ENCODE data around the gene OR2T3. TPM values are rescaled to one million over a fixed set of nuclear protein-coding genes. Genes with fewer than 3 reads are reported as not detected.
A peak's percentile ranks its signal among the peaks of the same experiment; 100 is the strongest.
"Not testable (repeated sequence)": the region's sequence is repeated elsewhere in the genome, so short reads cannot be mapped to it uniquely, and the experiment has no call there.

Gene OR2T3
- total RNA-seq, 2 donors from 2014 or later, result not detected

DNA sequence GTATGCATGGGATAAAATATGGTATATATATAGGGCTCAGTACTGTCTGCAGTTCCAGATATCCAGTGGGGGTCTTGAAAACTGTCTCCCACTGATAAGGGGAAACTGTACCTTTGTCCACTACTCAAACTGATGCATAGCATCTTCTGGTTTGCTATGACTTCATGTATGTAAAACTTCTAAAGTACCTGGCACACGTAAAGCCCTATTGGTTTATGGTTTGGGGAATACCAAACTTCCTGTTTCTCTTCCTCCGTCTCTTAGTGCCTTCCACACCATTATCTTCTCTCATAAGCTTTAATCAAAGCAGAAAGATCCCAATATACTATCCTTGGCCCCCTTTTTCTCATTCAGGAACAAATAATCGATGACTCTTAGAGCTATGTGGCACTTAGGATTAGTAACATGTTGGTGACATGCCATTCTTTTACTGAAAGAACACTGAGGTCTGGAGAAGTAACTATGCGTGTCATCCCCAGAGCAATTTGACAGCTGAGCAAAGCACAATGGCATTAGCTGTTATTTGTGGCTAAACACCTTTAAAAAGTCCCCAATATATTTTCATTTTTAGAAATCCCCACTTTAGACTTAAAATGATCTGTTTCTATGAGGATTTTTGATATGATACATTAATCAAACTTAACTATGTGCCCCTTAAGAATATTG lies 24.6 kb upstream of the OR2T3 start:
- peak; percentile 31 to 48 for ATAC-seq (replicated peaks in 1 of 2)
- H3K4me3 Mint-ChIP-seq; H3K4me1 Mint-ChIP-seq (ENCODE audit: low read depth); H3K9me3 Mint-ChIP-seq; H3K36me3 Mint-ChIP-seq (ENCODE audit: insufficient read depth in 2 of 2); DNase-seq; H3K27ac Mint-ChIP-seq; H3K27me3 Mint-ChIP-seq (ENCODE audit: low read depth): not testable (repeated sequence)

- ATAC-seq (replicated peaks in 1 of 2); H3K27me3 Mint-ChIP-seq (ENCODE audit: low read depth): not testable (repeated sequence)
These were observed 23.2 kb upstream of the OR2T3 start for GRCh38 chr1:248449821-248450465.

DNA sequence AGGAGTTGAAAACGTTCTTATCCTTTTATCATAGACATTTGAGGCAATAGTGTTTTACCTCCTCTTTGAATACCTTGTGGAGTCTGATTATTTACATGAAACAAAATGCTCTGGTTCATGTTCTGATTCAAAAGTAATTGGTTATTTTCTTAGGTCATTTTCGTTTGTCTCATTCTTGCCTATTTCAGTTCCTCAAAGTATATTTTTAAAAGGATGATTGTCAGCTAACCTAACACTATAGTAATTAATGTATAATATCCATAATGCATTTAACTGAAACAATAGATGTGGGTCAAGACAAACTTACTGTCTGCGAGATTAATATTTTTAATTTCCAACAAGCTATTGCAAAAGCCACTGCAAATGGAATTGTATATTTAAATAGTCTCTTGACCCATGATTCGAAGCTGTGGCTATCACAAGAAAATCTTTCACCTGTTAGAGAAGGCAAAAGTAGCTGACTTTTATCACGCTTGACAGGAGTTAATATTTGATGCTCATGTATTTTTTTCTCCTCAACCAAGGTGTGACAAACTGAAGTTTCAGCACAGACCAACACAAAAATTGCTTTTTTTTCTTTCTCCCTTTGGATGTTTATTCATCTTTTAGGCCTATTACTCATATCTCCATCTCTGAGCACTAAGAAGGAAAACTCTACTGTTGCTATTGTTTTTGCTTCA lies 22.5 kb upstream of the OR2T3 start:
- not testable (repeated sequence) for H3K27me3 Mint-ChIP-seq (ENCODE audit: low read depth); H3K9me3 Mint-ChIP-seq; H3K36me3 Mint-ChIP-seq (ENCODE audit: insufficient read depth in 2 of 2); H3K4me1 Mint-ChIP-seq (ENCODE audit: low read depth); H3K4me3 Mint-ChIP-seq; ATAC-seq (replicated peaks in 1 of 2); DNase-seq; H3K27ac Mint-ChIP-seq

More at GRCh38 chr1:248449821-248450465, 23.2 kb upstream of the OR2T3 start:
- not testable (repeated sequence) for H3K4me3 Mint-ChIP-seq; H3K27ac Mint-ChIP-seq; DNase-seq; H3K9me3 Mint-ChIP-seq; H3K4me1 Mint-ChIP-seq (ENCODE audit: low read depth); H3K36me3 Mint-ChIP-seq (ENCODE audit: insufficient read depth in 2 of 2)

- not testable (repeated sequence) for ATAC-seq (replicated peaks in 1 of 2); H3K4me3 Mint-ChIP-seq; DNase-seq; H3K36me3 Mint-ChIP-seq (ENCODE audit: insufficient read depth in 2 of 2); H3K9me3 Mint-ChIP-seq; H3K27me3 Mint-ChIP-seq (ENCODE audit: low read depth); H3K27ac Mint-ChIP-seq; H3K4me1 Mint-ChIP-seq (ENCODE audit: low read depth)
These were observed 19.5 kb upstream of the OR2T3 start for GRCh38 chr1:248453619-248454018.

DNA sequence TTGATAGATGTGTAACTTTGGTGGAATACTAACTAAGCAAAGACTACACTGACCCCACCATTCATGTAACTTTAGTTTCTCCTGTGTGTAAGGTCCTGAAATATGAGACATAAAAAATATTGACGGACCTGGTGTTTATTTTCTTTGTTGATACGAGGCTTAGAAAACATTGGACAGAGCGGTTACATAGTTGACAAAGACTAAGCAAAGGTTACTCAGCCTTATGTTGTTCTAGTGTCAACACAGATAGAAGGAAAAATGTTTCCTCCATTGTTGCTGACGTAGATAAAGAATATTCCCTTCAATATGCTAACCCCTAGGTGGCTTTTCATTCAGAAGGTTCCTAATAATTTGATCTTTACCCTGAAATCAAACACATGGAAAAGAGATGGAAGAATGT lies 18.1 kb upstream of the OR2T3 start:
- ATAC-seq (replicated peaks in 1 of 2); DNase-seq; H3K9me3 Mint-ChIP-seq; H3K4me3 Mint-ChIP-seq; H3K36me3 Mint-ChIP-seq (ENCODE audit: insufficient read depth in 2 of 2); H3K4me1 Mint-ChIP-seq (ENCODE audit: low read depth); H3K27ac Mint-ChIP-seq; H3K27me3 Mint-ChIP-seq (ENCODE audit: low read depth): not testable (repeated sequence)

GRCh38 chr1:248456635-248457034 lies 16.5 kb upstream of the OR2T3 start:
- H3K27ac Mint-ChIP-seq; DNase-seq; H3K4me1 Mint-ChIP-seq (ENCODE audit: low read depth); ATAC-seq (replicated peaks in 1 of 2); H3K4me3 Mint-ChIP-seq; H3K27me3 Mint-ChIP-seq (ENCODE audit: low read depth); H3K9me3 Mint-ChIP-seq; H3K36me3 Mint-ChIP-seq (ENCODE audit: insufficient read depth in 2 of 2): not testable (repeated sequence)

DNA sequence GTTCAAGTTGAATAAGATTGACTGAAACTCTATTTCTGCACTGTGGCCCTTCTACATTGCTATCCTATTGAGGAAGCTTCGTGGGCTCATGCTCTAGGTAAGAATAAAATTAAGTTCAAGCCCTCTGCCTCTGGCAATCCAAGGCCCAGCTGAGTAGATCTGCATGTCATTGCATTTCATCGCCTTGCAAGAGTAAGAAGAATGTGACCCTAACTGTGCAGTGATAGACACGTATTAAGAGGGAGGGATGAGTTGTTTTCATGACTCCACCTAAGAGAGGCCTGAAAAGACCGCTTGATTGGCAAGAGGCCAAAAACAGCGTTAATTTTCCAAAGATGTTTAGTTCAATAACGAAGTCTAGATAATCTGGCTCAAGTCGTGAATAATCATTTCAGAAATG lies 14.0 kb upstream of the OR2T3 start:
- H3K4me3 Mint-ChIP-seq; H3K36me3 Mint-ChIP-seq (ENCODE audit: insufficient read depth in 2 of 2); ATAC-seq (replicated peaks in 1 of 2); H3K4me1 Mint-ChIP-seq (ENCODE audit: low read depth); H3K9me3 Mint-ChIP-seq; DNase-seq; H3K27me3 Mint-ChIP-seq (ENCODE audit: low read depth); H3K27ac Mint-ChIP-seq: not testable (repeated sequence)

DNA sequence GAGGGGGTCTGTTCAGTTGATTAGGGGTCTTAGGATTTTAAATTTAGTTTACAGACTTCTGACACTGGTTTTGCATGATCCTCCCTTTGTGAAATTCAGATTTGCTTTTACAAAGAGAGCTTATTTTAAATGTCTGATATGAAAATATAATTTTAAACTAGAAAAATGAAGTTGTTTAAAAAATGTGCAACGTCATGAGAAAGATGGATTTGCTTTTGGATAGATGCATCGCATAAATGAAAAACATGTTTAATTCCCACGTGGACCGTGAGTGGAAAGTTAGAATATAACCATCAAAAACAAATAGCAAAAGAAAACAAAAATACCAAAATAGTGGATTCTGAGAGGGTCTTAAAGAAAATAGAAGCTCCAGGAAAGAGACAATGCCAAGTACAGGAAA lies 2.0 kb upstream of the OR2T3 start:
- ATAC-seq (replicated peaks in 1 of 2), result no peak
- Mint-ChIP-seq H3K27me3 (ENCODE audit: low read depth) (no peaks in the 10 kb centered on the region), H3K27ac (no peak overlapping the region)

DNA sequence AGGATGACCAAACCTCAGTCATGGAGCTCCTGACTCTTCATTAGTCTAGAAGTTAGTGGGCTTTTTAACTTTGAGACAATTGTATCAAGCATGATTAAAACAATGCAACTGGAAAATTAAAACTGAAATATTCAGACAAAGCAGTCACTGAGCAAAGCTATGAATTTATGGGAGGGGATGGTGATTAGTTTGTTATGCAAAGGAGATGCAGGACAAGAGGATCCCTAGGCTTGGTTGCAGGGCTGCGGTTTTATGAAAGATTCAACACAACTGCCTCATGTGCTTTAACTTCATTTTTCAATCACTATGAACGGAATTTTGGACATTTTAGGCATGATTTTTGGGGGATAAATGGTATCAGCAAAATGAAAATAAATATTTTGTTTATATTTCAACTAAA lies 1.0 kb upstream of the OR2T3 start:
- not testable (repeated sequence) for H3K27me3 Mint-ChIP-seq (ENCODE audit: low read depth); H3K4me3 Mint-ChIP-seq; DNase-seq; ATAC-seq (replicated peaks in 1 of 2); H3K9me3 Mint-ChIP-seq; H3K4me1 Mint-ChIP-seq (ENCODE audit: low read depth); H3K27ac Mint-ChIP-seq; H3K36me3 Mint-ChIP-seq (ENCODE audit: insufficient read depth in 2 of 2)

More for the DNA sequence above, 2.0 kb upstream of the OR2T3 start:
- no peak overlapping the region for H3K4me3 Mint-ChIP-seq
- H3K36me3 Mint-ChIP-seq (ENCODE audit: insufficient read depth in 2 of 2), result peaks cover 0 to 3% of the 10 kb centered on the region in 2 donors
- H3K9me3 Mint-ChIP-seq, result peaks cover 1 to 3% of the 10 kb centered on the region in 2 donors
- H3K4me1 Mint-ChIP-seq (ENCODE audit: low read depth), result no peaks in the 10 kb centered on the region
- DNase-seq, result no peak

GRCh38 chr1:248475660-248476059 lies 2.5 kb downstream of the OR2T3 start:
- DNase-seq; H3K27ac Mint-ChIP-seq; H3K27me3 Mint-ChIP-seq (ENCODE audit: low read depth); H3K9me3 Mint-ChIP-seq; H3K36me3 Mint-ChIP-seq (ENCODE audit: insufficient read depth in 2 of 2); H3K4me3 Mint-ChIP-seq; ATAC-seq (replicated peaks in 1 of 2); H3K4me1 Mint-ChIP-seq (ENCODE audit: low read depth): not testable (repeated sequence)

DNA sequence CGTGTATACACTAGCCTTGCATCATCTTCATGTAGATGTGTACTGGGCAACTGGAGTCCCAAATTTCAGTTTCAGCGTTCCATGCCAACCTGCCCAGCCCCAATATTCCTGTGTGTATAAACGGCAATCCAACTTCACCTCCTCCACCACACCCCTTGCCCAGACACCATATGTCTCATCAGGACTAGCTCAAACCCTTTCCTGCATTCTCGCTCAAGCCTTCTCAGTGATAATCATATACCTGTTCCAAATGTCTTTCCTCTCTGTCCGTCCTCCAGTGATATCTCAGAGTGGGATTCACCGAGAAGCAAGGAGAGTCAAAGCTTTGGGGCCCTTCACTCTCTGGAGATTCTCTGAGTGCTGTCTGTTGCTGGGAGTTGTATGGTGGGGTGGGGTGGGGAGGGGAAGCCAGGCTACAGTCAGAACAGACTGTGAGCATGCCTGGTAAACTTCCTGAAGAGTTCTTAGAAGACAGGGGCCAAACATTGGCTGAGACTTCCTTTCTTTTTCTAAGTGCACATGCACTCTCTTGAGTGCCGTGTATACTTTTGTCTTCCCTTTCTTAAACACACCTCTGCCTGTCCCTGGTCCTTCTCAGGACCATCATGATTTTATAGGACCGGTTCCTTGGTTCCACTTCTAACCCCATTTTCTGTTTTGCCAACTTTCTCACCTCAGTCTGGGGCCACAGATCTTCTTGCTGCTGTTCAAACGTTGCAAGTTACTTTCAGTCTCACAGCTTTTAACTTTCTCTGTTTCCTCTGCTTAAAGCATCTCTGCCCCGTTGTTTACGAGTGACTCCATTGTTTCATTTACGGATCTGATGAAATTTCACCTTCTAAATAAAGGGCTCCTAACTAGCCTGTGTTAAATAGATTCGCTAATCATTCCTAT lies 8.8 kb downstream of the OR2T3 start:
- ATAC-seq (replicated peaks in 1 of 2) (peak; percentile 86 to 91), DNase-seq (peak; percentile 20 to 28)
- peak overlapping the region; percentile 75 to 79 for H3K4me3 Mint-ChIP-seq
- H3K4me1 Mint-ChIP-seq (ENCODE audit: low read depth); H3K36me3 Mint-ChIP-seq (ENCODE audit: insufficient read depth in 2 of 2); H3K9me3 Mint-ChIP-seq; H3K27me3 Mint-ChIP-seq (ENCODE audit: low read depth): not testable (repeated sequence)
- peak overlapping the region; percentile 79 for H3K27ac Mint-ChIP-seq

DNA sequence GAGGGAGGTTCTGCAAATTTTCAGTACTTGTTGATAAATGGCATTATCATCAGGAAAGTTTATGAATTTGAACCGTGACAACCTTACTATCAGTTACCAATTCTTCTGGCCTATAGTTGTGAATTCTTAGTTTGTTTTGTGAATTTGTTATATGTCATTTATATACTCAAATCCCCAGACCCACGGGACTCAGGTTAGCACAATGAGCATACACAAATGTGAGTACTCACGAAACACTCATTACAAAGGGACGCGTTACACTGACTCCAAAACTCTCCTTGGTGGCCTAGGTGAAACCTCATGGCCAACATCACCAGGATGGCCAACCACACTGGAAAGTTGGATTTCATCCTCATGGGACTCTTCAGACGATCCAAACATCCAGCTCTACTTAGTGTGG lies 15.1 kb downstream of the OR2T3 start, which contains the start of gene OR2T5:
OR2T5 (plus strand) TSS at position 301 of the 400 bp plus-strand sequence; CDS start at position 301, 0 bp downstream.
- not testable (repeated sequence) for H3K36me3 Mint-ChIP-seq (ENCODE audit: insufficient read depth in 2 of 2); H3K27me3 Mint-ChIP-seq (ENCODE audit: low read depth); H3K4me3 Mint-ChIP-seq; H3K9me3 Mint-ChIP-seq; H3K4me1 Mint-ChIP-seq (ENCODE audit: low read depth); ATAC-seq (replicated peaks in 1 of 2); H3K27ac Mint-ChIP-seq; DNase-seq

DNA sequence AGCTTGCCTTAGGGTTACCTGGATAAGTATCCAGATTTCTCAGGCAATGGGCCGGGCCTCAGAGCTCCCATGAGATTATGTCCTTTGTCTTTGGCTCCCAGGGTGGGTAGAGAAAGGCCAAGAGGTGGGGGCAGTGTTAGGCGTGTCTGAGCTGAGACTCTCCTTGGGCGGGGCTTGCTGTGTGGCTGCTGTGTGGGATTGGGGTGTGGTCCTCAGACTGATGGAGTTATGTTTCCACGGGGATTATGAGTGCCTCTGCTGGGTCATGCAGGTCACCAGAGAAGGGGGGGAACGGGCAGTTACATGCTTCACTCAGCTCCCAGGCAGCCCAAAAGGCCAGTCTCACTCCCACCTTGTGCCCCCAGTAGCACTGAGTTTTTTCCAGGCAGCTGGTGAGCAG lies 23.5 kb downstream of the OR2T3 start:
- H3K4me1 Mint-ChIP-seq (ENCODE audit: low read depth); H3K36me3 Mint-ChIP-seq (ENCODE audit: insufficient read depth in 2 of 2); H3K27me3 Mint-ChIP-seq (ENCODE audit: low read depth); DNase-seq; H3K9me3 Mint-ChIP-seq; H3K27ac Mint-ChIP-seq; ATAC-seq (replicated peaks in 1 of 2); H3K4me3 Mint-ChIP-seq: not testable (repeated sequence)

Measured in activated T-cell treated with anti-CD3 and anti-CD28 coated beads, Interleukin-2, amount 50 U/mL, for 72 hours (primary cell).